ENCODE data around the gene NMUR1.
"Not testable (repeated sequence)": the region's sequence is repeated elsewhere in the genome, so short reads cannot be mapped to it uniquely, and the experiment has no call there.

Gene NMUR1, protein sequence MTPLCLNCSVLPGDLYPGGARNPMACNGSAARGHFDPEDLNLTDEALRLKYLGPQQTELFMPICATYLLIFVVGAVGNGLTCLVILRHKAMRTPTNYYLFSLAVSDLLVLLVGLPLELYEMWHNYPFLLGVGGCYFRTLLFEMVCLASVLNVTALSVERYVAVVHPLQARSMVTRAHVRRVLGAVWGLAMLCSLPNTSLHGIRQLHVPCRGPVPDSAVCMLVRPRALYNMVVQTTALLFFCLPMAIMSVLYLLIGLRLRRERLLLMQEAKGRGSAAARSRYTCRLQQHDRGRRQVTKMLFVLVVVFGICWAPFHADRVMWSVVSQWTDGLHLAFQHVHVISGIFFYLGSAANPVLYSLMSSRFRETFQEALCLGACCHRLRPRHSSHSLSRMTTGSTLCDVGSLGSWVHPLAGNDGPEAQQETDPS

DNA sequence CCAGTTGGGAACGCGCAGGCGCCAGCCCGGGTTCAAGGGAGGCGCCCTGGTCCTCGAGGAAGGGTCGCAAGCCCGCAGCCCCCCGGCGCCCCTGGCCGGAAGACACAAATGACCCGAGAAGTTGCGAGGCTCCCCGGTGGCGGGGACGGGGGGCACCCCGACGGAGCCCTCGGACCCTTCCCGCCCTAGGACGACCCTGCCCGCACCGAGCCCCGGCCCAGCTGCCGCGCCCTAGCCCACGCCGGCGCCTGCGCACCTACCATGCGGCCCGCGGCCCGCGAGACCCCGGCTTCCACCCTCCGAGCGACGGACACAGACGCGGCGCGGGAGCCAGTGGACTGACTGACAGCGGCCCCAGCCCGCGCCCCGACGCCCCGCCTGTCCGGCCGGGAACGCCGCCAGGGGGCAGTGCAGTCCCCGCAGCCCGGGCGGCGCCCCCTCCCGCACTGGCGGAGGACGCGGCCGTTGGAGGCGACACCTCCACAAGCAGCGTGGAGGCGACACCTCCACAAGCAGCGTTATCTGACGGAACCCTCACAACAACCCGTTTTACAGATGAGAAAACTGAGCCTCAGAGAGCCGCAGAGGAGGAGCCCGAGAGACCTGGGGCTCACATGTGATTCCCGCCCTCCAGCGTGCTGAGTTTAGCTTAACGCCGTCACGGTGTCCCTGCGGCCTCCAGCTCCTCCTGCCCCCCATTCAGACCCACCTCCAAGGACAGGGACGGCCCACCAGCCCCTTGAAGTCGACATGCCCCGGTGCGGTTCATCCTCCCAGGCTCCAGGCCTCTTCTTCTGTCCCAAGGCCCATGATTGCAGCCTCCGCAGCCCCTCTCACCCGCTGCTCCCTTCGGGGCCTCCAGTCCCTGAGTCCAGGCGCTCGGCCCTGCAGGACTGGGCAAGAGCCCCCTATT lies at the start of gene NMUR1:
NMUR1 (minus strand) TSS at position 347 of the 913 bp plus-strand sequence; CDS start at position 263, 84 bp downstream.
- DNase-seq (ENCODE audit: low read depth in 2 of 2), result peak; percentile 54 to 70

DNA sequence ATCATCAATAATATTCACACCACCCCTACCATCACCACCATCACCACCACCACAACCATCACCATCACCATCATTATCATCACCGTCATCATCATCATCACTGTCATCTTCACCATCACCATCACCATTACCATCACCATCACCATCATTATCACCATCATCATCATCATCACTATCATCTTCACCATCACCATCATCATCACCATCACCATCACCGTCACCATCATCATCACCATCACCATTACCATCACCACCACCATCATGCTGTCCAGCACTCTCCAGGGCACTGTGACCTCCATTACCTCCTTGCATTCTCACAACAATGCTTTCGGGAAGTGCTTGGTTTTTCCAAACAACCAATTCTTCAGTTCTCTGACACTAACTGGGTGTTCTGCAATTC lies 49.3 kb upstream of the NMUR1 start:
- no peak for DNase-seq (ENCODE audit: low read depth in 2 of 2)

DNA sequence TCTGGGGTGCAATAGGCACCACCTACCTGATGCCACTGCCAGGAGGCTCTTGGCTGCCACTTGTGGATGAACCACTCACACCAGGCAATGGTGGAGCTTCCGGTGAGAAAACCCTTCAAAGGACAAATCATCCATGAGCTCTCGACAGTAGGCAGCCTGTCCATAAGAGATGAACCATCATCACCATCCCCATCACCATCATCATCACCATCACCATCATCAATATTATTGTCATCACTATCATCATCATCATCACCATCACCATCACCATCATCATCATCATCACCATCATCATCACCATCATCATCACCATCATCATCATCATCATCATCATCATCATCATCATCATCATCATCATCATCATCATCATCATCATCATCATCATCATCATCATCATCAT lies 48.4 kb upstream of the NMUR1 start:
- not testable (repeated sequence) for DNase-seq (ENCODE audit: low read depth in 2 of 2)

DNA sequence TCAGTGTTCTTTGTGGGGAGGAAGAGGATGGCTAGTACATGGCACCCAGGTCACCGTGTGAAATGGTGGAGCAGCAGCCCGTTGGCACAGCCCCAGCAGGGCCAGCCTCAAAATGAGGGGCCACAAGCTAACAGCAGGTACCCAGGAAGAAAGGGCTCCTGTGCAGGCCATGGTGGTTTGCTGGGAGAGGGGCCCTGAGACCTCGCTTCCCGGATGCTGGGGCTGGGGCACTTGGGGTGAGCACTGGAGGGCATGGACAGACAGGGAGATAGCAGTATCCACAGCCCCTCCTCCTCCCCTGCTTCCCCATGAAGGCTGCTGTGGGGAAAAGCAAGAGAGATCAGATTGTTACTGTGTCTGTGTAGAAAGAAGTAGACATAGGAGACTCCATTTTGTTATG lies 46.2 kb upstream of the NMUR1 start:
- DNase-seq (ENCODE audit: low read depth in 2 of 2), result no peak

DNA sequence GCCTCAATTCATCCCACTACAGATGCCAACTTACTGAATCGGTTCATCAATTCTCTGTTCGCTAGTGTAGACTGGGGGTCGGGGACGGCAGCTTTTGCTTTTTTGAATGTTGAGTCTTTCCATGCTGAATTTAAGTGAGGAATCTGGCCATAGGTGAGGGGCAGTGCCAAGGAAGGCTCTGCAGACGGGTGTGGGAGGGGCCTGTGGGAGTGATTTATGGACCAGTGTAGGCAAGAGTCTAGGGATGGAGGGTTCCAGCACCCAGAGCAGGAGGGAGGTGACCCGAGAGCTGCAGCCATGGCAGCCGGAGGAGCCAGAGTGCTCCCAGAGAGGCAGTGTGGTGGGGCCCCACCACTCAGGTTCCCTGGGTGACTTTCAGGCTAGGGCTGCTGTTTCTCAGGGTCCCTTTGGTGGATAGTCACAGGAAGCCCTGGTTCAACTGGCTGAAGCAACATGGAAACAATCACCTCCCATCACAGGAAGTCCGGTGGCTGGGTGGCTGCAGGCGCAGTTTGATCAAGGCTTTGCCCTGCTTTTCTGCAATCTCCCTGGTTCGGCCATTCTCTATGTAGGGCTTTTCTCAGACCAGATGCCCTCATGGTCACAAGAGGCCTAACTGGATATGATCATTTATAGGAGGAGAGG lies 45.5 kb upstream of the NMUR1 start:
- DNase-seq (ENCODE audit: low read depth in 2 of 2), result no peak

DNA sequence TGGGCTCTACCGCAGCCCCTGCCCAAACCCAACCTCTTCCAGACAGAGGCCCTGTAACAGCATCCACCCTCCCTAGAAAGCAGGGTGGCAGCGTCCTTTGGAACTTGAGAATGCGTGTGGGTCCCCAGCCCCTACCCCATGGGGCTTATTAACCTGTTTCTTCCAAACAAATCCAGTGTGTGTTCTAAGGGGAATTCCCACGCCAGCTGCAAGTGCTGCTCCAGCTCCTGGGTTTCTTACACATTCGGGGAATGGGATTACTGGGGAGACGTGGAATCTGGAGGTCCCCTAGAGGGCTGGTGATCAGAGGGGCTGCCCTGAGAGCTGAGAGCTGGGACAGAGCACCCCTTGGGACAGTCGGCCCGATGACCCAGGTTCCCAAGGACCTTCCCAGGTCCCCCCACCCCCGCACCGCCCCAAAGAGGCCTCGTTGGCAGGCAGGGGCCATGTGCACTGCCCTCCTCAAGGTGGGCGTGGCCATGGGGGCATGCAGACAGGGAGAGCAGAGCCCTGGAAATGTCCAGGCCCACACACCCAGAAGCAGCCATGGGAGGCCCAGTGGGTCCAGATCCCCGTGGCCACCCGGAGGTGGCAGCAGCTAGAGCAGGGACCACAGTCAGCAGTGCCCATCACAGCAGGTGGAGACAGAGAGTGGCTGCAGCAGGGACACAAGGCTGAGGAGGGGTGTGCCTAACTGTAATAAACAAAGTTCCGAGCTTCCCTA lies 43.6 kb upstream of the NMUR1 start:
- DNase-seq (ENCODE audit: low read depth in 2 of 2), result no peak

DNA sequence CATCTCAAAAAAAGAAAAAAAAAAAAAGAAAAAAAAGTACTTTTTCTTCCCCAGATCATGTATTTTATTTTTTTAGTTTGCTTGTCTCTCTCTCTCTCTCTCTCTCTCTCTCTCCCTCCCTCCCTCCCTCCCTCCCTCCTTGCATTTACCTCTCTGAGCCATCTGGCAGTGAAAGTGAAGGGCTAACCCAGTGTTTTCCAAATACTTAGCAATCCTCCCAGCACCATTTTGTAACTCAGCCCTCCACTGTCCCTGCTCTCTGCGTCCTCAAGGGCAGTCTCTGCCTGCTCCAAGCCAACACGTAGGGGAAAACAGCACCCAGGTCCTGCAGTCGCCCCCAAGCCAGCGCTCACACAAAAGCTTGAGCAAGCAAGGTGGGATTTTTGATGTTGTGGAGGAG lies 42.9 kb upstream of the NMUR1 start:
- DNase-seq (ENCODE audit: low read depth in 2 of 2), result no peak

DNA sequence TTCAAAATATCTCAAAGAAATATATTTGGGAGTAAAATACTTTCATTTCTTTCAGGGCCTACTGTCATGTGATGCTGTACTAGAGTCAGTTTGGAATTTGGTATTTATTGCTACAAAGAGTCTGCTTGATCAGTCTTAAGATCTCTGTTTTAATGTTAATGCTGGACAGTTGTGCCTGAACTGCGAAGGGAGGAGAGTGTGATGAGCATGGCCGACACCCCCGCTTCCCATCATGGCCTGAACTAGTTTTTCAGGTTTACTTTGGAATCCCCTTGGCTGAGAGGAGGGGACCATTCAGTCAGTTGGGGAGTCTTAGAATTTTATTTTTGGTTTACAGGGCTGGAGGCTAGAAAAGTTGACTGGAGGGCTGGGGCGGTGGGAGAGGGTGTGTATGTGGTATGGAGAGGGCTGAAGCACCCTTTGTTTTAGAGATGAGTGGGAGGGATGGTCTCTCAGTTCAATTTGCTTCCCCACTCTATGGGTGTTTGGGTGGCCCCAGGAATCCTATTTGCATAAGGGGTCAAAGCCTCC lies 41.5 kb upstream of the NMUR1 start:
- DNase-seq (ENCODE audit: low read depth in 2 of 2), result no peak

DNA sequence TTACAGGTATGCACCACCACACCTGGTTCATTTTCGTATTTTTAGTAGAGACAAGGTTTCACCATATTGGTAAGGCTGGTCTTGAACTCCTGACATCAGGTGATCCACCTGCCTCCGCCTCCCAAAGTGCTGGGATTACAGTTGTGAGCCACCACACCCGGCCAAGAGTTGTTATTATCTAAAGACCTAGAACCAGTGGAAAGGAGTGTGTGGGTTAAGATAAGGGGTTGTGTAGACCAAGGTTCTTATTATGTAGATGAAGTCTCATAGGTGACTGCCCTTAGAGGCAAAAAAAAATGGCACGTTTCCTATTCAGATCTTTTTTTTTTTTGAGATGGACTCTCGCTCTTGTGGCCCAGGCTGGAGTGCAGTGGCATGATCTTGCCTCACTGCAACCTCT lies 40.7 kb upstream of the NMUR1 start:
- not testable (repeated sequence) for DNase-seq (ENCODE audit: low read depth in 2 of 2)

DNA sequence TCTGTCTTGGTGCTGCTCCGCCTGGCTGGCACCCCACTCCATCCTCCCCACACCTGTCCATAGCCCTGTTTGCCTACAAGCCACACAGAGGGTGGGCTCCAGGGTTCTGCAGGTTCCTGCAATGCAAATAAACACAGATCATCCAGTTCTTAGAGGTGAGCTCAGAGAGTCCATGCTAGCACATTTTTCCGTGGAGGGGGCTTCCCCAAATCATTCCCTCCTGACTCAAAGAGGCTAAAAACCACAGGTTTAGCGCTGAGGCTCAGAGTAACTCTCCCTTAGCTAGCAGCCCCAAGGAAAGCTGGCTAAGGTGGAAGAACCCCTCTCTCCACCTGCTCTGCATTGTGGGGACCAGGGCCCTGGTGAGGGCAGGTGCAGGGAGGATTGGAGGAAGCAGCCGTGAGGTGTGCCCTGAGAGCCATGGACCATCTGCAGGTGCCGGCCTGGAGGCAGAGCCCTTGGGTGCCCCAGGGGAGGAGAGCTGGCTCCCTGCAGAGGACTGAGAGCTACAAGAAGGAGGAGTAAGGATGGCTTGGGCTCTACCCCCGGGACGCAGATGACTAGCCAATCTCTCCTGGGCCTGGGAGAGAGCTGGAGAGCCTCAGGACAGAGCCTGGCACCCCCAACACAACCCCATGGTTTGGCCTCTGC lies 38.7 kb upstream of the NMUR1 start:
- DNase-seq (ENCODE audit: low read depth in 2 of 2), result no peak

DNA sequence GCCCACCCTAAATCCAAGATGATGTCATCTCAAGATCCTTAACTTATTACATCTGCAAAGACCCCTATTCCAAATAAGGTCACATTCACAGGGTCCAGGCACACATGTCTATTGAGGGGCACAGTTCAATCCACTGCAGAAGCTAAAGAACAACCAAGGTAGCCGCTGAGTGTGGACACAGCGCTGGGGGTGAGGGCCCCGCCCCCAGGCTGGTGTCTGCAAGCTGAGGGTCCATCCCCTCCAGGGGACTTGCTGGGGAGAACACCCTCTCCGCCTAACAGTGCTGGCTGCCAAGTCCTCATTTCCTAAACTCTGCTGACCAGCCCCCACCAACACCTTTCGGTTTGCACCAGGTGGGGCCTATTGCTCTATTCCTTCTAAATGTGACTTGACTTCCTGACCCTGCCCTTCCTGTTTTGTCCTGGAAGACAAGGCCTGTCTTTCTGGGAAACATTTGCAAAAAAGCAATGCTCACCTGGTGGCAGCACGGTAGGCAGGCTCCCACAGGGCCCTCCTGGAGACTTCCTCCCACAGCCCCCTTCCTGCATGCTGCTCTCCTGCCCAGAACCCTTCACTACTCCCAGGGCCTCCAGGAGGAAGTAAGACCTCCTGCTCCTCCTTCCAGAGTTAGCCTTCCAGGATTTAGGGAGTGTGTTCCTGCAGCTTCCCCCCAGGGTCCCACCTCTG lies 38.0 kb upstream of the NMUR1 start:
- DNase-seq (ENCODE audit: low read depth in 2 of 2), result no peak

DNA sequence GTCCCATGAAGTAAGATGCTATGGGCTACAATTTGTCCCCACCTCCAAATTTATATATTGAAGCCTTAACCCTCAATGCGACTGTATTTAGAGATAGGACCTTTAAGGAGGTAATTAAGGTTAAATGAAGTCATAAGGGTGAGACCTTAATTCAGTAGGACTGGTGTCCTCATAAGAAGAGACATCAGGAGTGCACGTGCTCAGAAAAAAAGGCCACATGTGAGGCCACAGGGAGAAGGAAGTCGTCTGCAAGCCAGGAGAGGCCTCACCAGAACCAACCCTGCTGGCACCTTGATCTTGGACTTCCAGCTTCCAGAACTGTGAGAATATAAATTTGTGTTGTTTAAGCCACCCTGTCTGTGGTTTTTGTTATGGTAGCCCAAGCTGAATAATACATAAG lies 36.9 kb upstream of the NMUR1 start:
- DNase-seq (ENCODE audit: low read depth in 2 of 2), result no peak

DNA sequence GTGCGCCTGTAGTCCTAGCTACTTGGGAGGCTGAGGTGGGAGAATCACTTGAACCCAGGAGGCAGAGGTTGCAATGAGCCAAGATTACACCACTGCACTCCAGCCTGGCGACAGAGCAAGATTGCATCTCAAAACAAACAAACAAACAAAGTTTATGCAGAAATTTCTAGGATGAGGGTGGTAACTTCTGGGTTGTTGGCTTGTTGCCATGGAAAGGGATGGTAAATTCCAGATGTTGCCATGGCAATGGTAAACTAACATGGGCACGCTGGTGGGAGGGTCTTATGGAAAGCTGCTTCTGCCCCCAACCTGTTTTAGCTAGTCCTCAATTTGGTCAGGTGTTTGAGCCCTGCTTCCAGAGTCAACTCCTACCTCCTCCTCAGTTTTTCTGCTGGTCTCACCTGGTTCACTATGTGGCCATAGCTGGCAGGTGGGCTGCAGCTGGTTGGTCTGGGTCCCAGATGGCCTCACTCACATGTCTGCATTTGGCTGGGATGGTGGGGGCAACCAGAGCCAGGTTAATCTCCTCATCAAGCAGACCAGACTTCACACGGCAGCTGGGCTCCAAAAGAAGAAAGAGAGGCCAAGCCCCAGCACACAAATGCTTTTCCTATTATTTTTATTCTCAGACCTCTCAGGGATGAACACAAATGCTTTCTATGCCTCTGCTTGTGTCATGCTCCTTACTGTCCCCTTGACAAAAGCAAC lies 35.8 kb upstream of the NMUR1 start:
- no peak for DNase-seq (ENCODE audit: low read depth in 2 of 2)

DNA sequence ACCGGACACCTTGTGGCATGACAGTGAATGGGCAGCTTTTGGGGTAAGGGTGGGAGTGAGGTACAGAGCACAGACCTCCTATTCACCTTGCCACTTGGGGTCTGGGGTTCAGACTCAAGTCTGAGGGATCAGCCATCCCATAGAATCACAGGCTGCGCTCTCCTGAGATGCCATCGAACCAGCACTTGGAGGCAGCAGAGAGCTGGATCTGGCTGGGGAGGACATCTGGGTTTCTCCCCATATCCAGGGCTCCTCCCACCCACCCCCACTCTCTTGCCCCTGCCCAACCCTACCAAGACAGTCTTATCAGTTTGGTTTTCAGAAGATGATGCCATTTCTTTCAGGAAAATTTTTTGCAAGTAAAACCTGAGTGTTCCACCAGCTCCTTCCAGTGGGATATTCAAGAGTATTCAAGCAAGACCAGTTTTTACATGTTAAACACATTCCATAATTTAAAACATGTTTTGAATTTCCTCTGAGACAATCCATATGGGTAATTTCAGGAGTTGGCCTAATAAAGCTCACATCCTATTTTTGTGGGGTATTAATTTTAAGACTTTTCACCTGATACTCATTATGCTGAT lies 33.2 kb upstream of the NMUR1 start:
- peak; percentile 30 to 34 for DNase-seq (ENCODE audit: low read depth in 2 of 2)

DNA sequence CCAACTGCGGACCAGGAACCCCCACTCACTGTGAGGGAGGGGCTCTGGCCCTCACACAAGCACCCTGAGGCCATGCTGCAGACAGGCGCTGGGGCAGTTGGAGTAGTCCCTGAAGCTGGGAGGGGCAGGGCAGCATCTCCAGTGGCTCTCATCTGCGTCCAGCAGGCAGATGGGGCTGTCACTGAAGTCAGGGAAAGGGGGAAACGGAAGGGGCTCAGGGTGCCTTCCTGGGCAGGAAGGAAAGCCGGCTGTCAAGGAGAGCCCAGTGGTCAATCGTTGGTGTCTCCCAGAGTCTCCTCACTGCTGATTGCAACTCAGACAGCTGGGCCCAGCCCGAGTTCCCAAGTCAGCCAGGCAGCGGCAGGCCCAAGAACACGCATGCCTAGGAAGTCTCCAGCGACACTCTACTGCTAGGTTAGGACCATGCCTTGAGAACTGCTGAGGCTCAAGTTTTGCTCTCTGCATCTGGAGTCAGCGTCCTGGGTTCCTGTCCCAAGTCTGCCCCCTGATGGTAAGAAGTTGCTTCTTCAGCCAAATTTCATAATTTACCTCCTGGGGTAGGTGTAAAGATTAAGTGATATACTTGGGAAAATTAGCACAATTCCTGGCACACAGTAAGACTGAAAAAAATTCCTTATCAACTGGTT lies 27.4 kb upstream of the NMUR1 start:
- no peak for DNase-seq (ENCODE audit: low read depth in 2 of 2)

DNA sequence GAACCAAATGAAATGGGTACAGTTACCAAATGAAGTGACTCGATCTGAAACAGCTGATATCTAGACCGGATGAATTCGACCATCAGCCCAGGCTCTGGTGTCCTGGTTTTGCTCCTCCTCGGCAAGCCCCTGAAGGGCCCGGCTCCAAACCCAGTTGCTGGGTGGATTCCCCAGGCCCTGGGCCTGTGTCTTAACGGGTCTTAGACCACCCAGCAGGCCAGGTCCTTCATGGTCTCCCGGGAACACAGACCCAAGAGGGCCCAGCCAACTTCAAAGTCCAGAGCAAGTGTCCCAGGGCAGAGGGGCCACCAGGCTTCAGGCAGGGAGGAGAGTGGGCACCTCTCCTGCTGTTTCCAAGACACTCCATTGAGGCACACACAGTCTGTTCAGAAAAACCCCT lies 26.7 kb upstream of the NMUR1 start:
- DNase-seq (ENCODE audit: low read depth in 2 of 2), result no peak

DNA sequence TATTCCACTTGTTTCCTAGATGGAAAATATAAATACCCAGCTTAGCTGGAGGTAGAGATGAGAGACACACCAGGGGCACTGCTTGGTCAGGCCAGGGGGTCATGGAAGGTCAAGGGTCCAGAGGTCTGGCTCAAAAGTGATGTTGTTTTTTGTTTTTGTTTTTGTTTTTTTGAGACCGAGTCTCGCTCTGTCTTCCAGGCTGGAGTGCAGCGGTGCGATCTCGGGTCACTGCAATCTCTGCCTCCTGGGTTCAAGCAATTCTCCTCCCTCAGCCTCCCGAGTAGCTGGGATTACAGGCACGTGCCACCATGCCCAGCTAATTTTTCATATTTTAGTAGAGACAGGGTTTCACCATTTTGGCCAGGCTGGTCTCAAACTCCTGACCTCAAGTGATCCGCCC lies 26.3 kb upstream of the NMUR1 start:
- DNase-seq (ENCODE audit: low read depth in 2 of 2), result not testable (repeated sequence)

DNA sequence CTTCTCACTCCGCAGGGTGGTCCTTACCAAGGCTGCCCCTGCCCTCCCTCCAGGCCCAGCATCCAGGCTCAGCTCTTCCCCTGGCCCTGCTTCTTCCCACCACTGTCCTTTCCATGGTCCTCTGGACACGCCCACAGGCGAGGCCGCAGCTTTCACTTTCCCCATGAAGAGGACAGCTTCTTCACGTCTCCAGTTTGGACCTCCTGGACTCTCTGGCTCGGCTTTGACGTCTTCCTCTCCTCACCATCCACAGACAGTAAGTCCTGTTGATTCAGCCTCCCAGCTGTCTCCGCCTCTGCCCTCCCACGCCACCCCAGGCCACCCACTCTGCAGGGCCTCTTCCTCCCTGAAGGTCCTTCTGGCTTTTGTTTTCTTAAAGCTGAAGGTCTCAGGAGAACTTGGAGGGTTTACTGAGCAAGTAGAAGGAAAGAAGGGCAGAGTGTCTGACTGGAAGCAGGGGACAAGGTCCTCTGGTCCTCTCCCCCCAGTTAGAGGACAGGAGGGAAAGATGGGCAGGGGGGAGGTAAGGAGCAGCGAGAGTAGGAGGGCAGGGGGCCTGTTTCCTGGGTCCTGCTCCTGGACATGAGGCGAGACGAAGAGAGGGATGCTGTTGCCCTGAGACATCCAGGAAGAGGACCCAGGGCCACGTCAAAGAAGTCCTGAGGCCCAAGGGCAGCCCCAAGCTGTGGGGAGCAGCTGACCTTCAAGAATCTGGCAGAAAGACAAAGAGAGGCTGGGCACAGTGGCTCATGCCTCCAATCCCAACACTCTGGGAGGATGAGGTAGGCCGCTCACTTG lies 24.7 kb upstream of the NMUR1 start:
- no peak for DNase-seq (ENCODE audit: low read depth in 2 of 2)

Measured in stimulated activated CD8-positive, alpha-beta memory T cell treated with anti-CD3 and anti-CD28 coated beads, Interleukin-2, amount 100 ng/mL, for 48 hours (primary cell).